T-helper 2 cell (primary cell): ENCODE data around the gene HDAC4.

Experiments
- DNase-seq, 5 experiments: peaks; one replicate each; pipeline versions ENCODE4 v3.0.0 to v3.0.0-alpha.2; 2012 to 2022

HDAC4 gene

GRCh38 chr2:239216614-239217273 lies 184.1 kb downstream of the HDAC4 start:
- peak in 2 of 5 experiments; percentile 18 to 87 for DNase-seq

- no peak for DNase-seq
Observed at GRCh38 chr2:239215988-239216613, 184.7 kb downstream of the HDAC4 start.

- DNase-seq = no peak
Observed at GRCh38 chr2:239215136-239215925, 185.5 kb downstream of the HDAC4 start.

- no peak for DNase-seq
Observed at GRCh38 chr2:239214725-239215124, 186.1 kb downstream of the HDAC4 start.

- no peak for DNase-seq
Observed at GRCh38 chr2:239213643-239214101, 187.1 kb downstream of the HDAC4 start.

GRCh38 chr2:239212929-239213642 lies 187.7 kb downstream of the HDAC4 start:
- no peak for DNase-seq

- no peak for DNase-seq
Observed at GRCh38 chr2:239212121-239212928, 188.5 kb downstream of the HDAC4 start.

GRCh38 chr2:239211396-239212094 lies 189.3 kb downstream of the HDAC4 start:
- no peak for DNase-seq

- no peak for DNase-seq
Observed at GRCh38 chr2:239209783-239210182, 191.0 kb downstream of the HDAC4 start.

GRCh38 chr2:239208465-239209180 lies 192.2 kb downstream of the HDAC4 start:
- DNase-seq = no peak

- DNase-seq = no peak
Observed at GRCh38 chr2:239206851-239207250, 194.0 kb downstream of the HDAC4 start.

- DNase-seq = no peak
Observed at GRCh38 chr2:239206042-239206441, 194.8 kb downstream of the HDAC4 start.

- DNase-seq = no peak
Observed at GRCh38 chr2:239204876-239205468, 195.8 kb downstream of the HDAC4 start.

GRCh38 chr2:239204136-239204875 lies 196.5 kb downstream of the HDAC4 start:
- DNase-seq = no peak

GRCh38 chr2:239203443-239204135 lies 197.2 kb downstream of the HDAC4 start:
- no peak for DNase-seq

- no peak for DNase-seq
Observed at GRCh38 chr2:239202836-239203235, 198.0 kb downstream of the HDAC4 start.

GRCh38 chr2:239202343-239202742 lies 198.5 kb downstream of the HDAC4 start:
- no peak for DNase-seq

- no peak for DNase-seq
Observed at GRCh38 chr2:239201884-239202283, 198.9 kb downstream of the HDAC4 start.

GRCh38 chr2:239201531-239201876 lies 199.3 kb downstream of the HDAC4 start:
- DNase-seq = no peak
